Purkinje cell (primary cell): ENCODE data around the gene FAM98A. TPM values are rescaled to one million over a fixed set of nuclear protein-coding genes. Genes with fewer than 3 reads are reported as not detected.

Experiments used
- polyA plus RNA-seq: library from polyadenylated mRNA; unstranded; fragments of >200 nt; fragmentation: Nextera tagmentation; gene quantifications from 2 replicates; pipeline ENCODE4 v1.2.1, GENCODE V29; 2014

FAM98A gene
- polyA plus RNA-seq, result 144 and 151 TPM in 2 replicates

DNA sequence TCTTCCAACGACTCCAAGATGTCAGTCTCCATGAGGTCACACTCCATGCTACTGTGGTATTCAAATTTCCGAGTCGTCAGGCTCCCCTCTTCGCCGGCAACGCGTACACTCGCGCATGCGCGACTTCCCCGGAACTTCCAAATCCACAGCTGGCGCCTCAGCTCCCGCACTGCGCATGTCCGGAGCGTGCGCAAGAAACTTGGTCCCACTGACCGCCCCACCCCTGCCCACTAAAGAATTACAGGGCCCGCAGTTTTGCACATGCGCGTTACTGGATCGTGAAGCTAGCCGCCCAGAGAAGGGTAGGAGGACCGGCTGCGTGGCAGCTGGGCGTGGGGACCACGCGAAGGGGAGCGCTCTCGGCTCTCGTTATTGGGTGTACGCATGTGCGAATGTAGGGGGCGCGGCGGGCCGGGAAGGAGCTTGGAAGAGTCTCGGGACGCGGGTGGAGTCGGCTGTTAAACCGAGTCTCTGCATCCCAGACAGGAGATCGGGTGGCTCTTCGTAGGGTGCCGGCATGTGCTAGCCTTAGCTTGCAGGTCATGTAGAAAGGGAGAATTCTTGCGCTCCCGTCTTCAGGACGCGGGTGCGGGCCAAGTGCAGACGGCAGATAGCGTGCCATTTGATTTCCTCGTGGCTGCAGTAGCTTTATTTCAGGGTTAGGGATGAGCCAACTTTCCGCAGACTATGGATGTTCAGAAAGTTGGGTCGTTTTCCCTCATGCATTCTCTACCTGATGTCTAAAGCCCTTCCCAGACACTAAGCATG, at the start of gene FAM98A:
Gene FAM98A, minus strand, starts transcription at position 125 of the 768 bp plus-strand sequence. Its CDS starts 78 bp downstream, at position 47.

Other genes with a start within 250 kb of the FAM98A start
- 1.6 and 5.7 TPM in 2 replicates for gene RASGRP3, start 122.7 kb downstream of the FAM98A start, polyA plus RNA-seq